AG08395 (cell line): ENCODE data around the gene THEMIS.
A peak's percentile ranks its signal among the peaks of the same experiment; 100 is the strongest.
"Not testable (repeated sequence)": the region's sequence is repeated elsewhere in the genome, so short reads cannot be mapped to it uniquely, and the experiment has no call there.

Experiments used
- DNase-seq: peaks from one replicate; pipeline ENCODE4 v3.0.0; 2012; ENCODE audit warnings: mixed read lengths, low spot score

Gene THEMIS

GRCh38 chr6:127718694-127719093 is 182.2 kb downstream of the THEMIS start:
- no peak for DNase-seq

GRCh38 chr6:127717384-127717783 is 183.5 kb downstream of the THEMIS start:
- DNase-seq = no peak

GRCh38 chr6:127716465-127716864 is 184.4 kb downstream of the THEMIS start:
- no peak for DNase-seq

GRCh38 chr6:127710668-127711067 is 190.2 kb downstream of the THEMIS start:
- no peak for DNase-seq

GRCh38 chr6:127706216-127706615 is 194.6 kb downstream of the THEMIS start:
- DNase-seq = no peak

GRCh38 chr6:127695108-127695507 is 205.8 kb downstream of the THEMIS start:
- DNase-seq = no peak

- no peak for DNase-seq
Measured at GRCh38 chr6:127691146-127691545, 209.7 kb downstream of the THEMIS start.

GRCh38 chr6:127690588-127690987 is 210.3 kb downstream of the THEMIS start:
- no peak for DNase-seq

GRCh38 chr6:127690092-127690491 is 210.8 kb downstream of the THEMIS start:
- peak; percentile 43 for DNase-seq

GRCh38 chr6:127687490-127687889 is 213.4 kb downstream of the THEMIS start:
- not testable (repeated sequence) for DNase-seq

- no peak for DNase-seq
Measured at GRCh38 chr6:127686084-127686483, 214.8 kb downstream of the THEMIS start.

- DNase-seq = no peak
Measured at GRCh38 chr6:127684501-127684900, 216.4 kb downstream of the THEMIS start.
